Neural crest cell (in vitro differentiated cells): Measurements from ENCODE around the gene NKAIN2. TPM values are rescaled to one million over a fixed set of nuclear protein-coding genes. Genes with fewer than 3 reads are reported as not detected.
"Not testable (repeated sequence)": the region's sequence is repeated elsewhere in the genome, so short reads cannot be mapped to it uniquely, and the experiment has no call there.

ENCODE experiments used
- DNase-seq: peaks from one replicate; pipeline ENCODE4 v3.0.0; 2021; ENCODE audit warnings: low read depth, mixed read lengths, low spot score
- H3K27ac Mint-ChIP-seq: one replicate; pipeline ENCODE4 v1.8.0; 2021; ENCODE audit warnings: mild to moderate bottlenecking, mixed read lengths; ENCODE audit not compliant: unreplicated experiment
- H3K27me3 Mint-ChIP-seq: 2 replicates; pipeline ENCODE4 v1.8.0; 2021; ENCODE audit warnings: low read depth, mild to moderate bottlenecking, mixed read lengths
- H3K36me3 Mint-ChIP-seq: 2 replicates; pipeline ENCODE4 v1.8.0; 2021; ENCODE audit warnings: low read depth, mild to moderate bottlenecking, mixed read lengths
- H3K4me1 Mint-ChIP-seq: 2 replicates; pipeline ENCODE4 v1.8.0; 2021; ENCODE audit warnings: mixed read lengths
- H3K4me3 Mint-ChIP-seq: one replicate; pipeline ENCODE4 v1.8.0; 2021; ENCODE audit warnings: mild to moderate bottlenecking, mixed read lengths
- H3K9me3 Mint-ChIP-seq: 2 replicates; pipeline ENCODE4 v1.8.0; 2021; ENCODE audit warnings: mixed read lengths
- CTCF ChIP-seq: fragments of 200-600 bp; sonication (generic); conservative IDR thresholded peaks from 2 replicates; pipeline ENCODE4 v1.5.0; 2021; ENCODE audit warnings: antibody characterized with exemption, mild to moderate bottlenecking
- total RNA-seq: library from RNA; stranded (reverse); gene quantifications from 2 replicates; pipeline ENCODE4 v1.2.1, GENCODE V29; 2021

NKAIN2 gene
- total RNA-seq, 1 donor from 2014 or later, result 1.1 TPM

GRCh38 chr6:124008988-124009765 is 205.5 kb downstream of the NKAIN2 start:
- TF ChIP-seq CTCF, result no peak
- no peak overlapping the region for H3K4me3 Mint-ChIP-seq

GRCh38 chr6:124010574-124010973 is 206.9 kb downstream of the NKAIN2 start:
- no peak overlapping the region for H3K27ac Mint-ChIP-seq
- H3K9me3 Mint-ChIP-seq, result no peaks in the 10 kb centered on the region
- H3K4me1 Mint-ChIP-seq, result peaks cover 16% of the 10 kb centered on the region
- no peak overlapping the region for H3K4me3 Mint-ChIP-seq
- DNase-seq, result no peak
- no peaks in the 10 kb centered on the region for H3K27me3 Mint-ChIP-seq
- H3K36me3 Mint-ChIP-seq, result no peaks in the 10 kb centered on the region
- no peak for TF ChIP-seq CTCF

More at GRCh38 chr6:124008988-124009765, 205.5 kb downstream of the NKAIN2 start:
- Mint-ChIP-seq H3K9me3 (no peaks in the 10 kb centered on the region), H3K27ac (no peak overlapping the region), H3K36me3 (no peaks in the 10 kb centered on the region), H3K27me3 (no peaks in the 10 kb centered on the region), H3K4me1 (peaks cover 16% of the 10 kb centered on the region)
- DNase-seq, result no peak

GRCh38 chr6:124011180-124011579 is 207.5 kb downstream of the NKAIN2 start:
- no peak for DNase-seq
- H3K9me3 Mint-ChIP-seq, result no peaks in the 10 kb centered on the region
- no peak overlapping the region for H3K27ac Mint-ChIP-seq
- H3K36me3 Mint-ChIP-seq, result no peaks in the 10 kb centered on the region
- no peak overlapping the region for H3K4me3 Mint-ChIP-seq
- H3K27me3 Mint-ChIP-seq, result no peaks in the 10 kb centered on the region
- peaks cover 16% of the 10 kb centered on the region for H3K4me1 Mint-ChIP-seq
- TF ChIP-seq CTCF, result no peak

GRCh38 chr6:124022051-124022450 is 218.4 kb downstream of the NKAIN2 start:
- DNase-seq, H3K4me3 Mint-ChIP-seq, H3K27me3 Mint-ChIP-seq, H3K4me1 Mint-ChIP-seq, H3K36me3 Mint-ChIP-seq, H3K9me3 Mint-ChIP-seq, H3K27ac Mint-ChIP-seq: not testable (repeated sequence)

GRCh38 chr6:124022641-124023040 is 219.0 kb downstream of the NKAIN2 start:
- Mint-ChIP-seq H3K36me3 (no peaks in the 10 kb centered on the region), H3K4me3 (no peak overlapping the region)

More at GRCh38 chr6:124022641-124023040, 219.0 kb downstream of the NKAIN2 start:
- no peak for TF ChIP-seq CTCF
- Mint-ChIP-seq H3K27me3 (no peaks in the 10 kb centered on the region), H3K27ac (no peak overlapping the region), H3K4me1 (no peaks in the 10 kb centered on the region), H3K9me3 (peaks cover 5% of the 10 kb centered on the region)
- no peak for DNase-seq
